Left cardiac atrium (tissue), 4 donors: ENCODE results near the gene SLC6A18. TPM values are rescaled to one million over a fixed set of nuclear protein-coding genes. Genes with fewer than 3 reads are reported as not detected.
A peak's percentile ranks its signal among the peaks of the same experiment; 100 is the strongest.
"Not testable (repeated sequence)": the region's sequence is repeated elsewhere in the genome, so short reads cannot be mapped to it uniquely, and the experiment has no call there.

Experiments
- ATAC-seq, 2 donors: fragments of 200-7000 bp; cut with Tn5 transposase; one replicate each; pipeline ENCODE4 v1.9.1; 2020; ENCODE audit warnings: mild to moderate bottlenecking in 2 of 2, moderate library complexity in 2 of 2
- DNase-seq: peaks from one replicate; pipeline ENCODE4 v3.0.0-alpha.2; 2020
- intact Hi-C, 2 donors: fragments of 100-400 bp; cut with DNase I; formaldehyde crosslinking; loops; one replicate each; pipeline versions ENCODE4 v1.14.1 to v1.15.1; 2022 to 2023
- total RNA-seq, 2 donors: library from RNA; stranded (reverse); fragmentation: NEBNext Ultra II Directional; extraction: Animal tissue kit (Norgen Biotek cat#: 25700); gene quantifications; one replicate each; pipeline ENCODE4 v1.2.1, GENCODE V29; 2021
- donor health status: DM: no; HTN: yes; CAD: no.
- donor health status: DM: no; HTN: yes; CAD: no; lungs with severe emphysema.
- donor health status: DM: yes; HTN: yes; CAD: no.
- donor health status: Dilated cardiomyopathy.

SLC6A18 gene
- total RNA-seq, 2 donors from 2014 or later, result not detected

- DNase-seq (no peak), ATAC-seq (no peak)
- intact Hi-C loops, result no loop called here
These were observed 40.6 kb downstream of the SLC6A18 start for GRCh38 chr5:1265461-1266455.

- intact Hi-C loops, result no loop called here
- DNase-seq, result no peak
- ATAC-seq, result no peak
These were observed 41.6 kb downstream of the SLC6A18 start for GRCh38 chr5:1266791-1267190.

GRCh38 chr5:1267464-1267863 lies 42.3 kb downstream of the SLC6A18 start:
- intact Hi-C loops, result not testable (repeated sequence)

GRCh38 chr5:1268056-1268455 lies 42.9 kb downstream of the SLC6A18 start:
- ATAC-seq, result no peak
- DNase-seq, result no peak
- intact Hi-C loops, result no loop called here

More at GRCh38 chr5:1267464-1267863, 42.3 kb downstream of the SLC6A18 start:
- DNase-seq, ATAC-seq: not testable (repeated sequence)

- DNase-seq (no peak), ATAC-seq (no peak)
- intact Hi-C loops, result no loop called here
These were observed 43.5 kb downstream of the SLC6A18 start for GRCh38 chr5:1268666-1269065.

GRCh38 chr5:1270426-1270825 lies 45.2 kb downstream of the SLC6A18 start:
- ATAC-seq (no peak), DNase-seq (no peak)
- intact Hi-C loops, result no loop called here

GRCh38 chr5:1270933-1271914 lies 46.0 kb downstream of the SLC6A18 start:
- DNase-seq (no peak), ATAC-seq (peak in 1 of 2 donors; percentile 27)
- intact Hi-C loops, result no loop called here

GRCh38 chr5:1272201-1272600 lies 47.0 kb downstream of the SLC6A18 start:
- DNase-seq (no peak), ATAC-seq (no peak)
- intact Hi-C loops, result no loop called here

GRCh38 chr5:1273745-1274144 lies 48.6 kb downstream of the SLC6A18 start:
- no peak for DNase-seq
- intact Hi-C loops, result no loop called here
- no peak for ATAC-seq

GRCh38 chr5:1274471-1274870 lies 49.3 kb downstream of the SLC6A18 start:
- intact Hi-C loops, result no loop called here
- DNase-seq (no peak), ATAC-seq (no peak)

GRCh38 chr5:1275397-1276391 lies 50.5 kb downstream of the SLC6A18 start:
- ATAC-seq, intact Hi-C loops, DNase-seq: not testable (repeated sequence)

GRCh38 chr5:1276930-1277329 lies 51.7 kb downstream of the SLC6A18 start:
- DNase-seq, result no peak
- intact Hi-C loops, result no loop called here
- ATAC-seq, result no peak

GRCh38 chr5:1277331-1277730 lies 52.1 kb downstream of the SLC6A18 start:
- DNase-seq, result no peak
- no peak for ATAC-seq
- intact Hi-C loops, result no loop called here

GRCh38 chr5:1277781-1278180 lies 52.6 kb downstream of the SLC6A18 start:
- ATAC-seq (no peak), DNase-seq (no peak)
- intact Hi-C loops, result no loop called here

- intact Hi-C loops, result no loop called here
- DNase-seq, result no peak
- no peak for ATAC-seq
These were observed 53.0 kb downstream of the SLC6A18 start for GRCh38 chr5:1278216-1278615.

- ATAC-seq (no peak), DNase-seq (no peak)
- intact Hi-C loops, result no loop called here
These were observed 53.7 kb downstream of the SLC6A18 start for GRCh38 chr5:1278656-1279442.

GRCh38 chr5:1279443-1280151 lies 54.4 kb downstream of the SLC6A18 start:
- no peak for ATAC-seq
- intact Hi-C loops, result no loop called here
- no peak for DNase-seq
